RWPE2 (cell line): Measurements from ENCODE around the gene TRIM28.
"Not testable (repeated sequence)": the region's sequence is repeated elsewhere in the genome, so short reads cannot be mapped to it uniquely, and the experiment has no call there.

Experiments
- ATAC-seq: fragments of 200-7000 bp; cut with Tn5 transposase; 3 replicates; pipeline ENCODE4 v1.9.1; 2021; ENCODE audit warnings: low read depth
- DNase-seq: peaks from one replicate; pipeline ENCODE4 v3.0.0-alpha.2; 2020; ENCODE audit warnings: low spot score
- H3K27ac ChIP-seq: fragments of 450-650 bp; 2 replicates; pipeline ENCODE4 v1.5.1; 2017; ENCODE audit warnings: mild to moderate bottlenecking; ENCODE audit not compliant: poor library complexity, severe bottlenecking
- H3K27me3 ChIP-seq: fragments of 250-450 bp; sonication (Bioruptor Pico); 2 replicates; pipeline ENCODE4 v1.5.1; 2021; ENCODE audit warnings: mild to moderate bottlenecking, moderate library complexity; ENCODE audit not compliant: insufficient read depth, poor library complexity, severe bottlenecking
- H3K36me3 ChIP-seq: fragments of 250-450 bp; sonication (Bioruptor Pico); 2 replicates; pipeline ENCODE4 v1.5.1; 2020; ENCODE audit warnings: low read depth, mild to moderate bottlenecking, moderate library complexity
- H3K4me1 ChIP-seq: fragments of 250-450 bp; sonication (Bioruptor Pico); 2 replicates; pipeline ENCODE4 v1.5.1; 2021; ENCODE audit warnings: mild to moderate bottlenecking, moderate library complexity; ENCODE audit not compliant: insufficient read depth, poor library complexity, severe bottlenecking
- H3K4me3 ChIP-seq: fragments of 250-450 bp; sonication (Bioruptor Pico); 2 replicates; pipeline ENCODE4 v1.5.1; 2021; ENCODE audit warnings: mild to moderate bottlenecking, moderate library complexity; ENCODE audit not compliant: severe bottlenecking
- H3K9me3 ChIP-seq: fragments of 250-450 bp; sonication (Bioruptor Pico); 2 replicates; pipeline ENCODE4 v1.5.1; 2021; ENCODE audit warnings: mild to moderate bottlenecking, moderate library complexity; ENCODE audit not compliant: severe bottlenecking
- TF ChIP-seq, protein P1 (sequence below): fragments of 450-650 bp; IDR thresholded peaks from one replicate; pipeline ENCODE4 v1.5.1; 2017; ENCODE audit warnings: mild to moderate bottlenecking, moderate library complexity; ENCODE audit not compliant: poor library complexity, severe bottlenecking

TRIM28 gene

DNA sequence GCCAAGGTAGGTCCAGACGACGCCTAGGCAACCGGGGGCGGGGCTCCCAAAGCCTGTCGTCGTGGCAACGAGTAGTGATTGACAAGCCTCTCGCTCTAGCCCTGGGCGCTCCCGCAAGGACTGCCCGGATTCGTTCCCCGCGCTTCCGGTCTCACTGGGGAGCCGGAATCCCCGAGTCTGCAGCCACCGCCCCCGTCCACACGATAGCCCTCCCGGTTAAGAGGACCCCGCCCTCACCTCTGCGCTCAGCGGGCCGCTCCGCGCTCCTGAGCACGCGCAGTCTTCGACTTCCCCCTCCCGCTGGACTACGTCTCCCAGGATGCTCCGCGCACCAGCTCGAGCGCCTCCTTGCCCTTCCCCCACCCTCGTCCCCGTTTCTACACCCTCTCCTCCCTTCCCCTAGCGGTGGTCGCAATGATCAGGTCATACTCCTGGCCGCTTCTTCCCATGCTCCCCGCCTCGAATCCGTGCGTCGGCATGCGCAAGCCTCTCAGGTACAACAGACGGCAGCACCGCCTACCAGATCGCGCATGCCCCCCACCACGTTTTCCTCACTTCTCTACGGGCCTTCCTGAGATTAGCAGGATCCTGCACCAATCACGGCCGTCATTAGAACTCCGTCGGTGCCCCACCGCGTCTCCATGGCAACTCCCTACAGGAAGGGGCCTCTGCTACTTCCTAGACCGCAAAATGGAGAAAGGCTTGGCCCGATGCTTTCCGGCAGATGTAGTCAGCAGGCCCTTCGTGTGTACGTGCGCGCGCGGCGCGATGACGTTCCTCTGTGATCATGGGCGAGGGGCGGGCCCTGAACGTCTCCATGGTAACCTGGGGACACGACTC is 29.2 kb downstream of the TRIM28 start, which contains the start of gene MZF1:
TSS of gene MZF1 (minus strand) at position 518 of the 840 bp plus-strand sequence. CDS start 1,946 bp downstream, outside the sequence.
- ATAC-seq (peak; percentile 70), DNase-seq (peak; percentile 100)
- TF ChIP-seq, protein P1, sequence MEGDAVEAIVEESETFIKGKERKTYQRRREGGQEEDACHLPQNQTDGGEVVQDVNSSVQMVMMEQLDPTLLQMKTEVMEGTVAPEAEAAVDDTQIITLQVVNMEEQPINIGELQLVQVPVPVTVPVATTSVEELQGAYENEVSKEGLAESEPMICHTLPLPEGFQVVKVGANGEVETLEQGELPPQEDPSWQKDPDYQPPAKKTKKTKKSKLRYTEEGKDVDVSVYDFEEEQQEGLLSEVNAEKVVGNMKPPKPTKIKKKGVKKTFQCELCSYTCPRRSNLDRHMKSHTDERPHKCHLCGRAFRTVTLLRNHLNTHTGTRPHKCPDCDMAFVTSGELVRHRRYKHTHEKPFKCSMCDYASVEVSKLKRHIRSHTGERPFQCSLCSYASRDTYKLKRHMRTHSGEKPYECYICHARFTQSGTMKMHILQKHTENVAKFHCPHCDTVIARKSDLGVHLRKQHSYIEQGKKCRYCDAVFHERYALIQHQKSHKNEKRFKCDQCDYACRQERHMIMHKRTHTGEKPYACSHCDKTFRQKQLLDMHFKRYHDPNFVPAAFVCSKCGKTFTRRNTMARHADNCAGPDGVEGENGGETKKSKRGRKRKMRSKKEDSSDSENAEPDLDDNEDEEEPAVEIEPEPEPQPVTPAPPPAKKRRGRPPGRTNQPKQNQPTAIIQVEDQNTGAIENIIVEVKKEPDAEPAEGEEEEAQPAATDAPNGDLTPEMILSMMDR = peak; percentile 6
- Histone ChIP-seq H3K27me3 (no peaks in the 10 kb centered on the region), H3K27ac (peak within 1 kb of the TSS; percentile 86), H3K9me3 (no peaks in the 10 kb centered on the region), H3K4me3 (peak within 1 kb of the TSS; percentile 55), H3K36me3 (no peaks in the 10 kb centered on the region), H3K4me1 (peaks cover 3% of the 10 kb centered on the region)

DNA sequence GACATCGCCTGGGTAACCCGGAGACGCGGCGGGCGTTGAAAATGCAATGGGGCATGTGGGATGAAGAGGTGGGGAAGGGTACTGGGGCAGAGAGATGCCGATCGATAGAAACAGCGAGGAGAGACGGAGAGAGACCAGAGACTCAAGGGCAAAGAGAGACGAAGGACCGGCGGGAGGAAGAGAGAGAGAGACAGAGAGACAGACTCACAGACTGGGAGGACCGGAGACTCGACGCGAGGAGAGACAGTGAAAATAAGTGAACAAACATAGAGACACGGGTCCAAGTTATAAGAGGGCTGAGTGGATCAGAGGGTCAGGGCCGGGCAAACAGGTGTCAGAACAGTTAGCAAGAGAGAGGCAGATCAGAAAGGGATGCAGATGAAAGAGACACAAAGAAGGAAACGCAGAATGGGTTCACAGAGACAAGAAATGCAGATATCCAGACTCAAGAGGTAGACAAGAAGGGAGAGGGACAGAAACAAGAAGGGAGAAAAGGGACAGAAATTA is 29.8 kb downstream of the TRIM28 start:
- ATAC-seq (no peak), DNase-seq (no peak)
- Histone ChIP-seq H3K36me3 (no peaks in the 10 kb centered on the region), H3K27ac (peak overlapping the region; percentile 86), H3K4me1 (peaks cover 3% of the 10 kb centered on the region), H3K9me3 (no peaks in the 10 kb centered on the region), H3K27me3 (no peaks in the 10 kb centered on the region), H3K4me3 (peak overlapping the region; percentile 55)
- TF ChIP-seq, protein P1 = no peak

DNA sequence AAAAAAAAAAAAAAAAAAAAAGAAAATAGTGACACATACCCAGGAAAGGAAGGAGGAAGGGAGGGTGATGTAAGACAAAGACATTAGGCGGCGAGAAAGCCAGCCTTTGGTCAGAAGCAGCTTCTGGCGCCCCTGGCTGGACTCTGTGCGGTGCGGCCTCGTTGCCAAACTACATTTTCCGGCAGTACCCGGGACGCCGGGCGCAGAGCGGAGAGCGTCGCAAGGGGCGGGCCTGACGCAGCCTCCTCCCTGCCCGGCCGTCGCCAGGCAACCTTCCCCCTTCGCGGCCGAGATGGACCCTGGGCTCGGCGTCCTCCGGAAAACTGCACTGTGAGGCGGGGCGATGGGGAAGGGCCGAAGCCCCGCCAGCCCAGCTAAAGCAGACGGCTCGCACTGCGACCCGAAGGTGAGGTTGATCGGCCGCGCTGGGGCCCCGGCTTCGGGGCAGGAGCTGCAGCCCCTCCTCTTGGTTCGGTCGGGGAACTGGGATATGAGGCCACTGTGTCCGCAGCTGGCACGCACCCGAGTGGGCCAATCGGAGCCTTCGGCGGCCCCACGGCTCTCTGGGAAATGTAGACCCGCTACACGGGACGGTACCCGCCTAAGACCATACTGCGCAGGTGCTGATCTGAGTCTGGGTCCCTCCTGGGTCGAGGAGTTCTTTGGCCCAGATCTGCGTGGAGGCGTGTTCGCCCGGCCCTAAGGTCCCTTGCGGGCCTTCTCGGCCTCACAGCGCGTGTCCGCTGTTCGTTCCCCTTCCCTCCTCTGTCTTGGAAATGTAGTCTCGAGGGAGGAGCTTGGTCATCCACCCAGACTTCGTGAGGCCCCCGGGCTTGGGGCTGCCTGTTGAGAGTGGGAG is 31.5 kb downstream of the TRIM28 start:
- ATAC-seq = peak; percentile 65
- peak overlapping the region; percentile 86 for H3K27ac ChIP-seq
- no peaks in the 10 kb centered on the region for H3K27me3 ChIP-seq
- no peaks in the 10 kb centered on the region for H3K36me3 ChIP-seq
- TF ChIP-seq, protein P1 = peak; percentile 6
- H3K4me3 ChIP-seq = peak overlapping the region; percentile 63
- H3K9me3 ChIP-seq = no peaks in the 10 kb centered on the region
- H3K4me1 ChIP-seq = peaks cover 3% of the 10 kb centered on the region
- DNase-seq = peak; percentile 90

DNA sequence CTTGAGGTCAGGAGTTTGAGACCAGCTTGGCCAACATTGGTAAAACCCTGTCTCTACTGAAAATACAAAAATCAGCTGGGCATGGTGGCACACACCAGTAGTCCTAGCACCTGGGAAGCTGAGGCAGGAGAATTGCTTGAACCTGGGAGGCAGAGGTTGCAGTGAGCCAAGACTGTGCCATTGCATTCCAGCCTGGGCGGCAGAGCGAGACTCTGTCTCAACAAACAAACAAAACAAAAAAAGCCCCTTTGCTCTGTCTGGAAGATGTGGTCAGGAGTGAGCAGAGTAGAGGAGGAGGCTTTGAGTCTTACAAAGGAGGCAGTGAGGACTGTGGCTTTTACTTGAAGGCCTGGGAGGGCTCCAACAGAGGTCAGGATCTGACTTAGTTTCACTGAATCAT is 33.7 kb downstream of the TRIM28 start:
- H3K27ac ChIP-seq, ATAC-seq, H3K4me1 ChIP-seq: not testable (repeated sequence)

More for the DNA sequence above, 33.7 kb downstream of the TRIM28 start:
- H3K4me3 ChIP-seq, H3K27me3 ChIP-seq, H3K9me3 ChIP-seq, DNase-seq, H3K36me3 ChIP-seq: not testable (repeated sequence)
